Spleen (tissue), 7 donors: Measurements from ENCODE around the gene SYT13.

ENCODE experiments used
- CTCF ChIP-seq, 11 experiments: fragments of 200-600 bp in 7 of 11; fragments of 450-650 bp in 4 of 11; sonication (generic) in 4 of 11; IDR thresholded peaks in 8 of 11; conservative IDR thresholded peaks in 3 of 11; 1 replicate in 7 of 11; 2 replicates in 4 of 11; pipeline versions ENCODE4 v1.4.0 to v1.8.0; 2016 to 2021; ENCODE audit warnings: antibody characterized with exemption in 11 of 11, inconsistent platforms in 4 of 11, mild to moderate bottlenecking in 1 of 11
- POLR2A ChIP-seq, 3 donors: fragments of 450-650 bp; IDR thresholded peaks; one replicate each; pipeline ENCODE4 v1.5.1; 2017; ENCODE audit warnings: antibody characterized with exemption in 3 of 3, mild to moderate bottlenecking in 1 of 3
- POLR2AphosphoS5 ChIP-seq, 3 donors: sonication (generic); formaldehyde crosslinking; IDR thresholded peaks; one replicate each; pipeline ENCODE4 v1.5.1; 2017; ENCODE audit warnings: antibody characterized with exemption in 3 of 3
- donor health status: DM: no; HTN: no; CAD: no; lungs with moderate emphysema.
- donor health status: DM: no; HTN: no; CAD: no.
- donor health status: DM: no; HTN: no; CAD: no.

- TF ChIP-seq CTCF (IDR thresholded peaks at IDR 0.05 in 8 of 11, conservative IDR thresholded peaks at IDR 0.05 in 3 of 11) (no peak), POLR2A (IDR thresholded peaks at IDR 0.05) (no peak), POLR2AphosphoS5 (IDR thresholded peaks at IDR 0.05) (no peak)
Measured at GRCh38 chr11:45262900-45263299, 23.2 kb downstream of the SYT13 start.
